GM23338 (cell line): ENCODE measurements around the gene DENND5B. TPM values are rescaled to one million over a fixed set of nuclear protein-coding genes. Genes with fewer than 3 reads are reported as not detected.

ENCODE experiments used
- ATAC-seq: fragments of 200-7000 bp; cut with Tn5 transposase; 3 replicates; pipeline ENCODE4 v1.9.1; 2020
- DNase-seq: peaks from one replicate; pipeline ENCODE4 v3.0.0-alpha.2; 2015; ENCODE audit warnings: low spot score
- H2AFZ ChIP-seq: fragments of 200-600 bp; sonication (generic); 2 replicates; pipeline ENCODE4 v1.8.0; 2016; ENCODE audit warnings: antibody characterized with exemption, mild to moderate bottlenecking, moderate library complexity
- H3F3A ChIP-seq: fragments of 200-600 bp; sonication (generic); replicated peaks from 2 replicates; pipeline ENCODE4 v1.8.0; 2017; ENCODE audit warnings: antibody characterized with exemption, mixed run types, low read depth
- H3K27ac ChIP-seq: fragments of 200-600 bp; sonication (generic); 2 replicates; pipeline ENCODE4 v1.6.1; 2016; ENCODE audit warnings: low read depth
- H3K27me3 ChIP-seq: fragments of 200-600 bp; sonication (generic); 2 replicates; pipeline ENCODE4 v1.8.0; 2016; ENCODE audit warnings: mild to moderate bottlenecking, mixed run types, moderate library complexity; ENCODE audit not compliant: insufficient read depth
- H3K36me3 ChIP-seq: fragments of 200-600 bp; sonication (generic); 2 replicates; pipeline ENCODE4 v1.8.0; 2016; ENCODE audit warnings: mild to moderate bottlenecking; ENCODE audit not compliant: insufficient read depth
- H3K4me1 ChIP-seq: fragments of 200-600 bp; sonication (generic); 2 replicates; pipeline ENCODE4 v1.8.0; 2016; ENCODE audit warnings: mild to moderate bottlenecking, moderate library complexity; ENCODE audit not compliant: insufficient read depth
- H3K4me2 ChIP-seq: fragments of 200-600 bp; sonication (generic); 2 replicates; pipeline ENCODE4 v1.7.1; 2017; ENCODE audit warnings: mixed run types
- H3K4me3 ChIP-seq: fragments of 200-600 bp; sonication (generic); 2 replicates; pipeline ENCODE4 v1.6.1; 2016; ENCODE audit warnings: mixed run types
- H3K79me2 ChIP-seq: fragments of 200-600 bp; sonication (generic); replicated peaks from 2 replicates; pipeline ENCODE4 v1.8.0; 2017; ENCODE audit warnings: mild to moderate bottlenecking; ENCODE audit not compliant: insufficient read depth
- H3K9me2 ChIP-seq: fragments of 200-600 bp; sonication (generic); 2 replicates; pipeline ENCODE4 v1.8.0; 2017; ENCODE audit not compliant: insufficient read depth
- H4K20me1 ChIP-seq: fragments of 200-600 bp; sonication (generic); replicated peaks from 2 replicates; pipeline ENCODE4 v1.8.0; 2017; ENCODE audit warnings: mild to moderate bottlenecking; ENCODE audit not compliant: insufficient read depth
- H3K27ac Mint-ChIP-seq: 2 replicates; pipeline ENCODE4 v1.8.0; 2020; ENCODE audit warnings: inconsistent platforms, mild to moderate bottlenecking, moderate library complexity, mixed read lengths
- H3K27me3 Mint-ChIP-seq: 3 replicates; pipeline ENCODE4 v1.8.0; 2022; ENCODE audit warnings: low read depth, mild to moderate bottlenecking, moderate library complexity, mixed read lengths, inconsistent platforms; ENCODE audit not compliant: insufficient read depth, poor library complexity
- H3K36me3 Mint-ChIP-seq: 3 replicates; pipeline ENCODE4 v1.8.0; 2021; ENCODE audit warnings: low read depth, mild to moderate bottlenecking, inconsistent platforms, moderate library complexity, mixed read lengths
- H3K4me1 Mint-ChIP-seq: 3 replicates; pipeline ENCODE4 v1.8.0; 2020; ENCODE audit warnings: mild to moderate bottlenecking, inconsistent platforms, mixed read lengths
- H3K4me3 Mint-ChIP-seq: 3 replicates; pipeline ENCODE4 v1.8.0; 2021; ENCODE audit warnings: moderate library complexity, mild to moderate bottlenecking, inconsistent platforms, mixed read lengths
- H3K9me3 Mint-ChIP-seq: 3 replicates; pipeline ENCODE4 v1.8.0; 2020; ENCODE audit warnings: moderate library complexity, mild to moderate bottlenecking, inconsistent platforms, mixed read lengths
- CREB1 ChIP-seq: fragments of 250-450 bp; sonication (Bioruptor Pico); IDR thresholded peaks from 2 replicates; pipeline ENCODE4 v1.5.0; 2020; ENCODE audit warnings: low read depth, mild to moderate bottlenecking, moderate library complexity
- EZH2 ChIP-seq: fragments of 200-600 bp; sonication (generic); IDR thresholded peaks from one replicate; pipeline ENCODE4 v1.8.0; 2017; ENCODE audit warnings: antibody characterized with exemption, mild to moderate bottlenecking, low read depth; ENCODE audit not compliant: unreplicated experiment
- EZH2phosphoT487 ChIP-seq: fragments of 200-600 bp; sonication (generic); IDR thresholded peaks from one replicate; pipeline ENCODE4 v1.8.1; 2018; ENCODE audit warnings: antibody characterized with exemption; ENCODE audit not compliant: unreplicated experiment
- JUNB ChIP-seq: IDR thresholded peaks from one replicate; pipeline ENCODE4 v1.6.1; 2016; ENCODE audit warnings: antibody characterized with exemption; ENCODE audit not compliant: unreplicated experiment
- NANOG ChIP-seq: IDR thresholded peaks from 2 replicates; pipeline ENCODE4 v1.6.1; 2016; ENCODE audit warnings: antibody characterized with exemption, borderline replicate concordance
- POLR2AphosphoS5 ChIP-seq: IDR thresholded peaks from 2 replicates; pipeline ENCODE4 v1.6.1; 2016; ENCODE audit warnings: antibody characterized with exemption, low read depth
- ZNF114 ChIP-seq: fragments of 250-450 bp; sonication (Bioruptor Pico); IDR thresholded peaks from 2 replicates; pipeline ENCODE4 v1.5.0; 2020; ENCODE audit warnings: mild to moderate bottlenecking, moderate library complexity
- polyA plus RNA-seq: library from polyadenylated mRNA; unstranded; fragments of >200 nt; fragmentation: Nextera tagmentation; extraction: Ambion mirVana; gene quantifications from 2 replicates; pipeline ENCODE4 v1.2.1, GENCODE V29; 2016
- total RNA-seq: library from RNA; depleted of rRNA; stranded (reverse); fragments of >200 nt; shearing (Covaris generic); gene quantifications from 2 replicates; pipeline ENCODE4 v1.2.3, GENCODE V29; 2014
- TF ChIP-seq, protein P1 (sequence below): fragments of 250-450 bp; sonication (Bioruptor Pico); IDR thresholded peaks from 2 replicates; pipeline ENCODE4 v1.5.0; 2020; ENCODE audit warnings: mild to moderate bottlenecking, moderate library complexity
- TF ChIP-seq, protein P2 (sequence below), 2 experiments: fragments of 200-600 bp in 1 of 2; sonication (generic) in 1 of 2; conservative IDR thresholded peaks; 2 replicates each; pipeline versions ENCODE4 v1.5.1 to v1.6.1; 2016 to 2017; ENCODE audit warnings: antibody characterized with exemption in 2 of 2, low read depth in 2 of 2, mild to moderate bottlenecking in 2 of 2, moderate library complexity in 1 of 2
- TF ChIP-seq, protein P3 (sequence below): IDR thresholded peaks from 2 replicates; pipeline ENCODE4 v1.6.1; 2016; ENCODE audit warnings: antibody characterized with exemption

Gene DENND5B
- total and polyA plus RNA-seq, 2 experiments from 2014 or later: 6.5 to 17.2 TPM

- TF ChIP-seq, protein P1, sequence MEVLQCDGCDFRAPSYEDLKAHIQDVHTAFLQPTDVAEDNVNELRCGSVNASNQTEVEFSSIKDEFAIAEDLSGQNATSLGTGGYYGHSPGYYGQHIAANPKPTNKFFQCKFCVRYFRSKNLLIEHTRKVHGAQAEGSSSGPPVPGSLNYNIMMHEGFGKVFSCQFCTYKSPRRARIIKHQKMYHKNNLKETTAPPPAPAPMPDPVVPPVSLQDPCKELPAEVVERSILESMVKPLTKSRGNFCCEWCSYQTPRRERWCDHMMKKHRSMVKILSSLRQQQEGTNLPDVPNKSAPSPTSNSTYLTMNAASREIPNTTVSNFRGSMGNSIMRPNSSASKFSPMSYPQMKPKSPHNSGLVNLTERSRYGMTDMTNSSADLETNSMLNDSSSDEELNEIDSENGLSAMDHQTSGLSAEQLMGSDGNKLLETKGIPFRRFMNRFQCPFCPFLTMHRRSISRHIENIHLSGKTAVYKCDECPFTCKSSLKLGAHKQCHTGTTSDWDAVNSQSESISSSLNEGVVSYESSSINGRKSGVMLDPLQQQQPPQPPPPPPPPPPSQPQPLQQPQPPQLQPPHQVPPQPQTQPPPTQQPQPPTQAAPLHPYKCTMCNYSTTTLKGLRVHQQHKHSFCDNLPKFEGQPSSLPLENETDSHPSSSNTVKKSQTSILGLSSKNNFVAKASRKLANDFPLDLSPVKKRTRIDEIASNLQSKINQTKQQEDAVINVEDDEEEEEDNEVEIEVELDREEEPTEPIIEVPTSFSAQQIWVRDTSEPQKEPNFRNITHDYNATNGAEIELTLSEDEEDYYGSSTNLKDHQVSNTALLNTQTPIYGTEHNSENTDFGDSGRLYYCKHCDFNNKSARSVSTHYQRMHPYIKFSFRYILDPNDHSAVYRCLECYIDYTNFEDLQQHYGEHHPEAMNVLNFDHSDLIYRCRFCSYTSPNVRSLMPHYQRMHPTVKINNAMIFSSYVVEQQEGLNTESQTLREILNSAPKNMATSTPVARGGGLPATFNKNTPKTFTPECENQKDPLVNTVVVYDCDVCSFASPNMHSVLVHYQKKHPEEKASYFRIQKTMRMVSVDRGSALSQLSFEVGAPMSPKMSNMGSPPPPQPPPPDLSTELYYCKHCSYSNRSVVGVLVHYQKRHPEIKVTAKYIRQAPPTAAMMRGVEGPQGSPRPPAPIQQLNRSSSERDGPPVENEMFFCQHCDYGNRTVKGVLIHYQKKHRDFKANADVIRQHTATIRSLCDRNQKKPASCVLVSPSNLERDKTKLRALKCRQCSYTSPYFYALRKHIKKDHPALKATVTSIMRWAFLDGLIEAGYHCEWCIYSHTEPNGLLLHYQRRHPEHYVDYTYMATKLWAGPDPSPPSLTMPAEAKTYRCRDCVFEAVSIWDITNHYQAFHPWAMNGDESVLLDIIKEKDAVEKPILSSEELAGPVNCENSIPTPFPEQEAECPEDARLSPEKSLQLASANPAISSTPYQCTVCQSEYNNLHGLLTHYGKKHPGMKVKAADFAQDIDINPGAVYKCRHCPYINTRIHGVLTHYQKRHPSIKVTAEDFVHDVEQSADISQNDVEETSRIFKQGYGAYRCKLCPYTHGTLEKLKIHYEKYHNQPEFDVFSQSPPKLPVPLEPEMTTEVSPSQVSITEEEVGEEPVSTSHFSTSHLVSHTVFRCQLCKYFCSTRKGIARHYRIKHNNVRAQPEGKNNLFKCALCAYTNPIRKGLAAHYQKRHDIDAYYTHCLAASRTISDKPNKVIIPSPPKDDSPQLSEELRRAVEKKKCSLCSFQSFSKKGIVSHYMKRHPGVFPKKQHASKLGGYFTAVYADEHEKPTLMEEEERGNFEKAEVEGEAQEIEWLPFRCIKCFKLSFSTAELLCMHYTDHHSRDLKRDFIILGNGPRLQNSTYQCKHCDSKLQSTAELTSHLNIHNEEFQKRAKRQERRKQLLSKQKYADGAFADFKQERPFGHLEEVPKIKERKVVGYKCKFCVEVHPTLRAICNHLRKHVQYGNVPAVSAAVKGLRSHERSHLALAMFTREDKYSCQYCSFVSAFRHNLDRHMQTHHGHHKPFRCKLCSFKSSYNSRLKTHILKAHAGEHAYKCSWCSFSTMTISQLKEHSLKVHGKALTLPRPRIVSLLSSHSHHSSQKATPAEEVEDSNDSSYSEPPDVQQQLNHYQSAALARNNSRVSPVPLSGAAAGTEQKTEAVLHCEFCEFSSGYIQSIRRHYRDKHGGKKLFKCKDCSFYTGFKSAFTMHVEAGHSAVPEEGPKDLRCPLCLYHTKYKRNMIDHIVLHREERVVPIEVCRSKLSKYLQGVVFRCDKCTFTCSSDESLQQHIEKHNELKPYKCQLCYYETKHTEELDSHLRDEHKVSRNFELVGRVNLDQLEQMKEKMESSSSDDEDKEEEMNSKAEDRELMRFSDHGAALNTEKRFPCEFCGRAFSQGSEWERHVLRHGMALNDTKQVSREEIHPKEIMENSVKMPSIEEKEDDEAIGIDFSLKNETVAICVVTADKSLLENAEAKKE: no peak
- TF ChIP-seq ZNF114 (CRISPR knock-in tag) (no peak), POLR2AphosphoS5 (no peak)
Observed at GRCh38 chr12:31456562-31456961, 134.4 kb downstream of the DENND5B start (continued).

GRCh38 chr12:31444736-31445135 lies 146.2 kb downstream of the DENND5B start:
- DNase-seq (peak; percentile 57), ATAC-seq (no peak)
- no peak overlapping the region for H3K4me2 ChIP-seq
- H3K79me2 ChIP-seq: no peaks in the 10 kb centered on the region
- no peaks in the 10 kb centered on the region for H4K20me1 ChIP-seq
- no peak for TF ChIP-seq EZH2
- no peak for TF ChIP-seq CREB1 (CRISPR knock-in tag)
- TF ChIP-seq EZH2phosphoT487: no peak
- TF ChIP-seq, protein P2, sequence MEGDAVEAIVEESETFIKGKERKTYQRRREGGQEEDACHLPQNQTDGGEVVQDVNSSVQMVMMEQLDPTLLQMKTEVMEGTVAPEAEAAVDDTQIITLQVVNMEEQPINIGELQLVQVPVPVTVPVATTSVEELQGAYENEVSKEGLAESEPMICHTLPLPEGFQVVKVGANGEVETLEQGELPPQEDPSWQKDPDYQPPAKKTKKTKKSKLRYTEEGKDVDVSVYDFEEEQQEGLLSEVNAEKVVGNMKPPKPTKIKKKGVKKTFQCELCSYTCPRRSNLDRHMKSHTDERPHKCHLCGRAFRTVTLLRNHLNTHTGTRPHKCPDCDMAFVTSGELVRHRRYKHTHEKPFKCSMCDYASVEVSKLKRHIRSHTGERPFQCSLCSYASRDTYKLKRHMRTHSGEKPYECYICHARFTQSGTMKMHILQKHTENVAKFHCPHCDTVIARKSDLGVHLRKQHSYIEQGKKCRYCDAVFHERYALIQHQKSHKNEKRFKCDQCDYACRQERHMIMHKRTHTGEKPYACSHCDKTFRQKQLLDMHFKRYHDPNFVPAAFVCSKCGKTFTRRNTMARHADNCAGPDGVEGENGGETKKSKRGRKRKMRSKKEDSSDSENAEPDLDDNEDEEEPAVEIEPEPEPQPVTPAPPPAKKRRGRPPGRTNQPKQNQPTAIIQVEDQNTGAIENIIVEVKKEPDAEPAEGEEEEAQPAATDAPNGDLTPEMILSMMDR (conservative IDR thresholded peaks at IDR 0.05; ENCODE audit: low read depth in 2 of 2): no peak
- no peak for TF ChIP-seq NANOG
- TF ChIP-seq, protein P3, sequence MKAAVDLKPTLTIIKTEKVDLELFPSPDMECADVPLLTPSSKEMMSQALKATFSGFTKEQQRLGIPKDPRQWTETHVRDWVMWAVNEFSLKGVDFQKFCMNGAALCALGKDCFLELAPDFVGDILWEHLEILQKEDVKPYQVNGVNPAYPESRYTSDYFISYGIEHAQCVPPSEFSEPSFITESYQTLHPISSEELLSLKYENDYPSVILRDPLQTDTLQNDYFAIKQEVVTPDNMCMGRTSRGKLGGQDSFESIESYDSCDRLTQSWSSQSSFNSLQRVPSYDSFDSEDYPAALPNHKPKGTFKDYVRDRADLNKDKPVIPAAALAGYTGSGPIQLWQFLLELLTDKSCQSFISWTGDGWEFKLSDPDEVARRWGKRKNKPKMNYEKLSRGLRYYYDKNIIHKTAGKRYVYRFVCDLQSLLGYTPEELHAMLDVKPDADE: no peak
- TF ChIP-seq JUNB: no peak
- no peaks in the 10 kb centered on the region for H3K27me3 ChIP-seq
- Mint-ChIP-seq H3K9me3 (no peaks in the 10 kb centered on the region), H3K4me3 (no peak overlapping the region), H3K36me3 (no peaks in the 10 kb centered on the region), H3K27ac (no peak overlapping the region), H3K4me1 (peaks cover 5% of the 10 kb centered on the region; the same call in 2 of the 3 replicates), H3K27me3 (peaks cover 5% of the 10 kb centered on the region)
- no peak overlapping the region for H2AFZ ChIP-seq
- no peaks in the 10 kb centered on the region for H3K4me1 ChIP-seq
- H3F3A ChIP-seq: no peaks in the 10 kb centered on the region
- no peaks in the 10 kb centered on the region for H3K36me3 ChIP-seq
- no peak overlapping the region for H3K27ac ChIP-seq
- no peaks in the 10 kb centered on the region for H3K9me2 ChIP-seq
- H3K4me3 ChIP-seq: no peak overlapping the region
